HCT116 (cell line): Measurements from ENCODE around the gene CD24. TPM values are rescaled to one million over a fixed set of nuclear protein-coding genes. Genes with fewer than 3 reads are reported as not detected.
"Not testable (repeated sequence)": the region's sequence is repeated elsewhere in the genome, so short reads cannot be mapped to it uniquely, and the experiment has no call there.

Experiments
- ATAC-seq: fragments of 200-7000 bp; cut with Tn5 transposase; 2 replicates; pipeline ENCODE4 v1.9.1; 2020; ENCODE audit warnings: mild to moderate bottlenecking, moderate library complexity
- BruUV-seq: library from RNA; stranded (reverse); fragments of 400-500 nt; replicated peaks from 2 replicates; lab custom pipeline; 2021; lab: Mats Ljungman, UMichigan
- CTCF ChIA-PET: fragments of 300-600 bp; sonication (Branson Sonifier 250); formaldehyde crosslinking; loops from one replicate; lab custom pipeline; 2021; ENCODE audit warnings: antibody characterized with exemption; lab: Charles Lee
- POLR2A ChIA-PET: fragments of 300-600, 350-600 bp; sonication (Branson Sonifier 250); formaldehyde crosslinking; loops from one replicate; lab custom pipeline; 2021; ENCODE audit warnings: antibody characterized with exemption; lab: Charles Lee
- RAD21 ChIA-PET, 2 experiments: fragments of 300-600 bp; sonication (Branson Sonifier 250); formaldehyde crosslinking; loops; one replicate each; lab custom pipeline; 2023; ENCODE audit warnings: low total read pairs in 2 of 2; ENCODE audit not compliant: uncharacterized antibody in 2 of 2, unreplicated experiment in 2 of 2, low non-redundant PET in 1 of 2; lab: Charles Lee
- DNase-seq: peaks from one replicate; pipeline ENCODE4 v3.0.0-alpha.2; 2010; ENCODE audit warnings: low read depth, low spot score
- H2AFZ ChIP-seq: fragments of 200-600 bp; shearing (Covaris generic), sonication (generic); 2 replicates; pipeline ENCODE4 v1.6.1; 2017; ENCODE audit warnings: low read depth, mixed run types, mixed read lengths, antibody characterized with exemption, low read length; ENCODE audit not compliant: poor library complexity, severe bottlenecking
- H3K27ac ChIP-seq: 2 replicates; pipeline ENCODE4 v1.5.1; 2012; ENCODE audit warnings: low read depth, low read length
- H3K27me3 ChIP-seq: fragments of 200-600 bp; sonication (generic); 2 replicates; pipeline ENCODE4 v1.6.1; 2016; ENCODE audit warnings: mixed run types, low read length, mixed read lengths; ENCODE audit not compliant: insufficient read depth
- H3K36me3 ChIP-seq, 2 experiments: fragments of 200-500 bp in 1 of 2; fragments of 200-600 bp in 1 of 2; sonication (Bioruptor generic) in 1 of 2; sonication (generic) in 1 of 2; 2 replicates each; pipeline versions ENCODE4 v1.5.1 to v1.6.1; 2014 to 2016; ENCODE audit warnings: low read length in 2 of 2, inconsistent platforms in 1 of 2, mixed read lengths in 1 of 2, mixed run types in 1 of 2; ENCODE audit not compliant: insufficient read depth in 2 of 2, control insufficient read depth in 1 of 2
- H3K4me1 ChIP-seq, 2 experiments: fragments of 200-600 bp in 1 of 2; sonication (generic) in 1 of 2; 2 replicates each; pipeline versions ENCODE4 v1.5.1 to v1.6.1; 2012 to 2017; ENCODE audit warnings: low read length in 2 of 2, inconsistent platforms in 1 of 2, mild to moderate bottlenecking in 1 of 2, mixed read lengths in 1 of 2, mixed run types in 1 of 2, moderate library complexity in 1 of 2; ENCODE audit not compliant: insufficient read depth in 2 of 2, control insufficient read depth in 1 of 2
- H3K4me2 ChIP-seq: fragments of 200-600 bp; sonication (generic); 2 replicates; pipeline ENCODE4 v1.6.1; 2017; ENCODE audit warnings: mixed run types, low read length, mixed read lengths
- H3K4me3 ChIP-seq, 2 experiments: fragments of 200-600 bp in 1 of 2; sonication (generic) in 1 of 2; replicated peaks in 1 of 2; 2 replicates each; pipeline ENCODE4 v1.5.1; 2011 to 2016; ENCODE audit warnings: low read length in 2 of 2, control low read depth in 1 of 2, low read depth in 1 of 2, mild to moderate bottlenecking in 1 of 2, mixed read lengths in 1 of 2, mixed run types in 1 of 2
- H3K79me2 ChIP-seq: fragments of 200-600 bp; sonication (generic); 2 replicates; pipeline ENCODE4 v1.6.1; 2017; ENCODE audit warnings: mild to moderate bottlenecking, mixed run types, low read length, moderate library complexity, mixed read lengths; ENCODE audit not compliant: insufficient read depth
- H3K9ac ChIP-seq: fragments of 200-600 bp; sonication (generic); 2 replicates; pipeline ENCODE4 v1.6.1; 2016; ENCODE audit warnings: low read length, mixed read lengths
- H3K9me2 ChIP-seq: fragments of 200-600 bp; sonication (generic), shearing (Covaris generic); 2 replicates; pipeline ENCODE4 v1.6.1; 2017; ENCODE audit warnings: mixed run types, mild to moderate bottlenecking, moderate library complexity; ENCODE audit not compliant: insufficient read depth
- H3K9me3 ChIP-seq, 2 experiments: fragments of 200-500 bp in 1 of 2; fragments of 200-600 bp in 1 of 2; sonication (Bioruptor generic) in 1 of 2; sonication (generic) in 1 of 2; 2 replicates each; pipeline ENCODE4 v1.6.1; 2014 to 2017; ENCODE audit warnings: low read length in 2 of 2, mixed read lengths in 2 of 2, inconsistent platforms in 1 of 2, low read depth in 1 of 2, mild to moderate bottlenecking in 1 of 2, mixed run types in 1 of 2, moderate library complexity in 1 of 2; ENCODE audit not compliant: control insufficient read depth in 1 of 2, insufficient read depth in 1 of 2
- H4K20me1 ChIP-seq: fragments of 200-600 bp; sonication (generic), shearing (Covaris generic); 2 replicates; pipeline ENCODE4 v1.6.1; 2017; ENCODE audit warnings: mixed run types, mild to moderate bottlenecking, moderate library complexity; ENCODE audit not compliant: insufficient read depth
- ATF3 ChIP-seq: IDR thresholded peaks from 2 replicates; pipeline ENCODE4 v1.6.1; 2012
- ELF1 ChIP-seq: IDR thresholded peaks from 2 replicates; pipeline ENCODE4 v1.6.1; 2012; ENCODE audit warnings: low read depth, borderline replicate concordance
- EZH2phosphoT487 ChIP-seq: fragments of 200-600 bp; IDR thresholded peaks from 2 replicates; pipeline ENCODE4 v1.6.1; 2018; ENCODE audit warnings: antibody characterized with exemption, borderline replicate concordance
- REST ChIP-seq: IDR thresholded peaks from 2 replicates; pipeline ENCODE4 v1.6.1; 2012; ENCODE audit warnings: low read depth
- SIN3A ChIP-seq: IDR thresholded peaks from 2 replicates; pipeline ENCODE4 v1.6.1; 2012; ENCODE audit warnings: low read depth
- SP1 ChIP-seq: IDR thresholded peaks from 2 replicates; pipeline ENCODE4 v1.6.1; 2012; ENCODE audit warnings: low read depth
- YY1 ChIP-seq: IDR thresholded peaks from 2 replicates; pipeline ENCODE4 v1.6.1; 2011; ENCODE audit warnings: low read length, low read depth, moderate library complexity, mild to moderate bottlenecking; ENCODE audit not compliant: insufficient replicate concordance; ENCODE audit errors: extremely low read depth
- ZFX ChIP-seq: fragments of 450-650 bp; IDR thresholded peaks from 2 replicates; pipeline ENCODE4 v1.6.1; 2017
- intact Hi-C: fragments of 100-400 bp; cut with micrococcal nuclease; formaldehyde crosslinking; loops from 2 replicates; pipeline ENCODE4 v1.10.0; 2022
- total RNA-seq: library from RNA; stranded (reverse); gene quantifications from one replicate; pipeline ENCODE4 v1.2.1, GENCODE V29; 2021; ENCODE audit not compliant: unreplicated experiment

CD24 gene
- total RNA-seq, 1 experiment from 2014 or later = 7.3 TPM

GRCh38 chr6:106995640-106996039, 21.1 kb upstream of the CD24 start:
- H4K20me1 ChIP-seq = no peaks in the 10 kb centered on the region
- H3K36me3 ChIP-seq = no peaks in the 10 kb centered on the region
- no peaks in the 10 kb centered on the region for H3K9me2 ChIP-seq
- ATAC-seq = no peak
- no peak for DNase-seq
- H3K4me3 ChIP-seq = no peak overlapping the region
- ChIA-PET POLR2A (no interaction called here), RAD21 (no interaction called here), CTCF (no interaction called here)
- no peak overlapping the region for H3K9ac ChIP-seq
- intact Hi-C loops = loop anchor here (5.0 kb wide), 1 partner anchor 388 kb away; no protein-coding TSS in a partner anchor
- H3K4me2 ChIP-seq = no peak overlapping the region
- no peak overlapping the region for H3K27ac ChIP-seq
- BruUV-seq = no TSS peak
- H3K9me3 ChIP-seq = no peaks in the 10 kb centered on the region
- TF ChIP-seq ATF3 = no peak
- no peaks in the 10 kb centered on the region for H3K79me2 ChIP-seq
- no peaks in the 10 kb centered on the region for H3K27me3 ChIP-seq
- H3K4me1 ChIP-seq = peaks cover 0 to 5% of the 10 kb centered on the region in 2 experiments; a peak in 1 of 4 replicates
- no peak overlapping the region for H2AFZ ChIP-seq

- H3K4me1 ChIP-seq, H3K9me2 ChIP-seq, H3K9me3 ChIP-seq, H3K27me3 ChIP-seq, H2AFZ ChIP-seq, H3K79me2 ChIP-seq, ATAC-seq, intact Hi-C loops, H4K20me1 ChIP-seq, H3K9ac ChIP-seq, H3K36me3 ChIP-seq, POLR2A ChIA-PET, RAD21 ChIA-PET, BruUV-seq, H3K4me3 ChIP-seq, DNase-seq, H3K27ac ChIP-seq, H3K4me2 ChIP-seq: not testable (repeated sequence)
- CTCF ChIA-PET = interaction anchor here (1.4 kb wide), 1 partner anchor 10 kb away, joined by 3 read pairs; no protein-coding TSS in a partner anchor
Observed at GRCh38 chr6:106989737-106990136, 15.2 kb upstream of the CD24 start.

DNA sequence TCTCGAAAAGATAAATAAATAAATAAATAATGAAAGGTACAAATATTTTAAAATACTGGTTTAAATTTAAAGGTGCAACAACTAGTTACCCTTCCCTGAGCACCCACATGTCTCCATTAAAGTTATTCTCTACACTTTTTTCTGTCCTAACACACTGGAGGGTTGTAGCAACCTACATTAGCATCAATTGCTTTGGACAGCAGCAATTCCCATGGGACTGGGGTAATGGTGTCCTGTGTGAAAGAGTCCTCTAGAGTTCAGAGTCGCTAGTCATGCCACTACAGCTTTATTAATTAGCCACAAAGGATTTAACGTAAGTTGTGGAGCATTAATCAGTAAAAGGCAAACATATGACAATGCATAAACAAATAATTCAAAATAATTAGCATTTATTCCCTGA, 14.1 kb upstream of the CD24 start:
- Histone ChIP-seq H3K36me3 (no peaks in the 10 kb centered on the region), H3K9me2 (no peaks in the 10 kb centered on the region), H4K20me1 (no peaks in the 10 kb centered on the region), H3K4me1 (no peaks in the 10 kb centered on the region), H3K27me3 (no peaks in the 10 kb centered on the region), H3K4me2 (no peak overlapping the region), H3K27ac (no peak overlapping the region), H3K9ac (no peak overlapping the region)
- no peak for ATAC-seq
- CTCF ChIA-PET = interaction anchor here (1.2 kb wide), 1 partner anchor 9 kb away, joined by 4 read pairs; no protein-coding TSS in a partner anchor
- no TSS peak for BruUV-seq
- intact Hi-C loops = no loop called here
- RAD21 ChIA-PET = no interaction called here
- TF ChIP-seq REST (no peak), EZH2phosphoT487 (no peak), ZFX (no peak), ELF1 (no peak), YY1 (no peak), SIN3A (no peak), SP1 (no peak)
- TF ChIP-seq, all 23 proteins: peak for 0
- no peak overlapping the region for H3K4me3 ChIP-seq
- no peak overlapping the region for H2AFZ ChIP-seq
- no peaks in the 10 kb centered on the region for H3K9me3 ChIP-seq
- no peaks in the 10 kb centered on the region for H3K79me2 ChIP-seq
- POLR2A ChIA-PET = no interaction called here
- DNase-seq = no peak
